Caki2 (cell line): ENCODE results near the gene KLF1. TPM values are rescaled to one million over a fixed set of nuclear protein-coding genes. Genes with fewer than 3 reads are reported as not detected.
"Not testable (repeated sequence)": the region's sequence is repeated elsewhere in the genome, so short reads cannot be mapped to it uniquely, and the experiment has no call there.

Experiments
- DNase-seq: peaks from one replicate; pipeline ENCODE4 v3.0.0-alpha.2; 2015; ENCODE audit warnings: low read depth
- in situ Hi-C: cut with HindIII; loops from 2 replicates; pipeline ENCODE4 v1.10.0; 2016; ENCODE audit warnings: low sequenced_read_pairs, low pct_unique_long_range_greater_than_20kb, mixed read lengths
- total RNA-seq: library from RNA; depleted of rRNA; stranded (reverse); fragments of >200 nt; shearing (Covaris generic); gene quantifications from 2 replicates; pipeline ENCODE4 v1.2.3, GENCODE V29; 2014; ENCODE audit warnings: low replicate concordance

KLF1 gene
- total RNA-seq, 1 experiment from 2014 or later: not detected

DNA sequence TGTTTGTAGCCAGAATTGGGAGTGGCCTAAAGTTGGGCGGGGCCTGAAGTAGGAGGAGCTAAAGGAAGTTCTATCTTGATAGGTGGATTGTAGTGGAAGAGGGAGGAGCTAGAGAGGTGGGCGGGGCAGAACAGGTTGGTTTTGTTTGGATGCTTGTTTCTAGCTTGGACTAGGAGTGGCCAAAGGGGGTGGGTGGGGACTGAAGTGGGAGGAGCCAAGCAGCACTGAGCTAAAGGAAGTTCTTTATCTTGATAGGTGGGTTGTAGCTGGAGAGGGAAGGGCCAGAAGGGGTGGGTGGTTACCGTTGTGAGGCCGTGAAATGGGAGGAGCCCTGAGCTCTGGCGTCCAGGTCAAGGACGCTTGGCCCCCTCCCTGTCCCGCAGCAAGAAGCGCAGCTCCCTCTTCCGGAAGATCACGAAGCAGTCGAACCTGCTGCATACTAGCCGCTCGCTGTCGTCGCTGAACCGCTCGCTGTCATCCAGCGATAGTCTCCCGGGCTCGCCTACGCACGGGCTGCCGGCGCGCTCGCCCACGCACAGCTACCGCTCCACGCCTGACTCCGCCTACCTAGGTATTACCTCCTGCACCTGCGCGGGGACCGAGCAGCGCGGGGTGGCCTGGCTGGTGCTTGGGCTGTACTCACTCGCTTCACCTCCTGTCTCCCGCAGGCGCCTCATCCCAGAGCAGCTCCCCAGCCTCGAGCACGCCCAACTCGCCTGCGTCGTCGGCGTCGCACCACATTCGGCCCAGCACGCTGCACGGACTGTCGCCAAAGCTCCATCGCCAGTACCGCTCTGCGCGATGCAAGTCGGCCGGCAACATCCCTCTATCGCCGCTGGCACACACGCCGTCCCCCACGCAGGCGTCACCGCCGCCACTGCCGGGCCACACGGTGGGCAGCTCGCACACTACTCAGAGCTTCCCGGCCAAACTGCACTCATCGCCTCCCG lies 13.8 kb downstream of the KLF1 start:
- DNase-seq: peak; percentile 62
- in situ Hi-C loops: no loop called here

DNA sequence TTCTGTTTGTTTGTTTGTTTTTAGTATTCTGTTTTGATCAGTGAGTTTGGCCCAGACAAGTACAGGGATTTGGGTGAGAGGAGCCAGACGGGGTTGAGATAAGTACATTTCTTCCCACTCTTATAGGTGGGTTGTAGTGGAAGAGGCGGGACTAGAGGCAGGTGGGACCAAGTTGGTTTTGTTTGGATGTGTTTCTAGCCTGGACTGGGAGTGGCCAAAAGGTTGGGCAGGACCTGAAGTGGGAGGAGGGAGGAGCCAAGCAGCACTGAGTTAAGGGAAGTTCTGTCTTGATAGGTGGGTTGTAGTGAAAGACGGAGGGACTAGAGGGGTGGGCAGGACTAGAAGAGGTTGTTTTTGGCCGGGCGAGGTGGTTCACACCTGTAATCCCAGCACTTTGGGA lies 14.7 kb downstream of the KLF1 start:
- no peak for DNase-seq
- in situ Hi-C loops: no loop called here

DNA sequence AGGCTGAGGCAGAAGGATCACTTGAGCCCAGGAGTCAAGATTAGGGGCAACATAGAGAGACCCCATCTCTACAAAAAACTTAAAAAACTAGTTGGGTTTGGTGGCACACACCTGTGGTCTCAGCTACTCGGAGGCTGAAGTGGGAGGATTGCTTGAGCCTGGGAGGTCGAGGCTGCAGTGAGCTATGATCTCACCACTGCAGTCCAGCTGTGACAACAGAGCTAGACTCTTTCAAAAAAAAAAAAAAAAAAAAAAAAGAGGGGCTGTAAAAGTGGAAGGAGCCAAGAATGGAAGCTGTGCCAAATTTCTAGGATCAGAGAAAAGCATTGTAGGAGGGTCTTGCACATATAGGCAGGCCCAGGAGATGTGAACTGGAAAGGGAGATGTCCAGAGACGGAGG lies 15.3 kb downstream of the KLF1 start:
- in situ Hi-C loops: no loop called here
- no peak for DNase-seq

DNA sequence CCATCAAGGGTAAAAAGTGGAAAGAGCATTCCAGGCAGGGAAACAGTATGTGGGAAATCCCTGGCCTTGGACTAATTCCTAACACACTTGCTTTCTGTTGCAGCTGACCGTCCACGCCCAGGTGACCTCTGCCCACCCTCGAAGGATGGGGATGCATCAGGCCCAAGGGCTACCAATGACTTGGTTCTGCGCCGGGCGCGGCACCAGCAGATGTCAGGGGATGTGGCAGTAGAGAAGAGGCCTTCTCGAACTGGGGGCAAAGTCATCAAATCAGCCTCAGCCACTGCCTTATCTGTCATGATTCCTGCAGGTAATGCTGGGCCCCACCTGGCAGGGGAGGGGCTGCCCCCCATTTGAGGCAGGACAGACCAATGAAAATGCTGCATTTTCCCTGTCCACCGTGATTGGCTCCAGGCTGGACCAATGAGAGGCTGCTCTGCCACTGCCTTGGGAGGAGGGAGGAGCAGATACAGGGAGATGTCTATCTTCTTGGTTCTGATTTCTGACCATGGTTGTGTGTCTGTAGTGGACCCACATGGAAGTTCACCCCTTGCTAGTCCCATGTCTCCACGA lies 18.4 kb downstream of the KLF1 start:
- in situ Hi-C loops: no loop called here
- DNase-seq: peak; percentile 53

DNA sequence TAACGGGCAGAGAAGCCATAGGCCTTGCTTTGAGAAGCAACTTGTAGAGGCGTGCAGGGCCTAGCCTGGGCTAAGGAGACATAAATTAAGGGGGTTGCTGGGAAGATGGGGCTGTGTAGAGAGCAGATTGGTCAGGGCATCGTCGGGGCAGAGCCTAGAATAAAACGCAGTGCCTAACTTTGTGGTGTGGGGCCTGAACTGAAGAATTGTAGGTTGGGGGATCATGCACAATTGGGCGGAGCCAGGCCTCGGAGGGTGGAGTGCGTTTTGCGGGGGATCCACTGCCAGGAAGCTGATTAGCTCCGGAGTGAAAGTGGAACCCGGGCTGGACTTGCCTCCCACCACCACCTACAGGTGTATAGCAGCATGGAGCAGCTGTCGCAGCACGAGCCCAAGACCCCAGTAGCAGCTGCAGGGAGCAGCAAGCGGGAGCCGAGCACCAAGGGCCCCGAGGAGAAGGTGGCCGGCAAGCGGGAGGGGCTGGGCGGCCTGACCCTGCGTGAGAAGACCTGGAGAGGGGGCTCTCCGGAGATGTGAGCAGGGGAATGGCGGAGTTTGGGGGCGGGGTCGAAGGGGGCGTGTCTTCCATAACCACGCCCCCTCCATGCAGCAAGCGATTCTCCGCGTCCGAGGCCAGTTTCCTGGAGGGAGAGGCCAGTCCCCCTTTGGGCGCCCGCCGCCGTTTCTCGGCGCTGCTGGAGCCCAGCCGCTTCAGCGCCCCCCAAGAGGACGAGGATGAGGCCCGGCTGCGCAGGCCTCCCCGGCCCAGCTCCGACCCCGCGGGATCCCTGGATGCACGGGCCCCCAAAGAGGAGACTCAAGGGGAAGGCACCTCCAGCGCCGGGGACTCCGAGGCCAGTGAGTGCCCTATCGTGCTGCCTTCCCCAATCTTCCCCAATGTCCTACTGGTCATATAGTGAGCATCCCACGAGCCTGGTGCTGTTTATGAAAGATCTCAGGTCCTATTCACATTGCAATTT lies 19.6 kb downstream of the KLF1 start:
- in situ Hi-C loops: no loop called here
- DNase-seq: peak; percentile 78

DNA sequence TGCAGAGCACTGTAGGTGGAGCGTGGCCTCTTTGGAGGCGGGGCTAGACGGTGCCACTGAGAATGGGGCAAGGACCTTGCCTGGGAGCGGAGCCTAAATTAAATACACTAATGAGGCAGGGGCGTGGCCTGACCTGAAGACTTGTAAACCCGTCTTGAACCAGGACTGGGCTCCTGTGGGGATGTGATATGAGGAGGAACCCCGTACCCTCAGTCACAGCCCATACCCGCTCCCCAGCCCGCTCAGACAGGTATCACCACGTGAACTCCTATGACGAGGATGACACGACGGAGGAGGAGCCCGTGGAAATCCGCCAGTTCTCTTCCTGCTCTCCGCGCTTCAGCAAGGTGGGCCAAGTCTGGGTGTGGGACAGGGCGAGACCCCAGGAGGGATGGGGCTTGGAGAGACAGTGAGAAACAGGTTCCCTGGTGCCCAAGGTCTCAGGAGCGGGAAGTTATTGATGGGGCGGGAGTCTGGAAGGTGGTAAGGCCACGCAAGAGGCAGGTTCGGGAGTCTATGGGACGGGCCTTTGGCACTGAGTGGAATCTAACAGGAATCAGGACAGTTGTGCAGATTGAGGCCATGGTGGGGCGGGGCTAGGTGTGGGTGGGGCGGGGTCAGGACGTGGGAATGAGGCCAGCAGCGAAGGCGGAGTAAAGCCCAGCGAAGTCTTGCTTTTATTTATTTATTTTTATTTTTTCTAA lies 20.4 kb downstream of the KLF1 start:
- in situ Hi-C loops: no loop called here
- no peak for DNase-seq

DNA sequence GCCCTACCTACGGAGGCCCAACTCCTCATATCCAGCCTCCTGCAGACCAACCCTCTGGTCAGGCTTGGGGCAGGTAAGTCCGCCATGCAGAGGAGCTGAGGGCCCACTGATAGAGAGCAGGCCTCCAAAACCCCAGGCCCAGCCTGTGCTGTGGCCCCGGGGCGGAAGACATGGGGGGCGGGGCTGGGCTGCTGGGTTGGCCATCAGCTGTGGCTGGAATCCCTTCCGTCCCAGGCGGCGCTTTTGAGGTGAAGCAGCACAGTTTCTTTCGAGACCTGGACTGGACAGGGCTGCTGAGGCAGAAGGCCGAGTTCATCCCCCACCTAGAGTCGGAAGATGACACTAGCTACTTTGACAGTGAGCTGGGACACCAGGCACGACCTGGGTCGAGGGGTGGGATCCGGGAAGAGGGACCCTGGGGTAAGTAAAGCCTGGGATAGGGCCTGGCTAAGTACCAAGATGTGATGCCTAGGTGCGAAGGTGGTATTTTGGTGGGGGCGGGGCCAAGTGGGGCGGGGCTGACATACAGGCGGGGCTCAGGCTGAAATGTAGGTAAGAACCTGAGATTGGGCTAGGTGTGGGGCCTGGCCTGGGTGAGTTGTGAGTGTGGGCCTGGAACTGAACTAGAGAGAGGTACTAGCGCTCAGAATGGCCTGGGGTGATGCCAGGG lies 21.1 kb downstream of the KLF1 start:
- DNase-seq: no peak
- in situ Hi-C loops: no loop called here

DNA sequence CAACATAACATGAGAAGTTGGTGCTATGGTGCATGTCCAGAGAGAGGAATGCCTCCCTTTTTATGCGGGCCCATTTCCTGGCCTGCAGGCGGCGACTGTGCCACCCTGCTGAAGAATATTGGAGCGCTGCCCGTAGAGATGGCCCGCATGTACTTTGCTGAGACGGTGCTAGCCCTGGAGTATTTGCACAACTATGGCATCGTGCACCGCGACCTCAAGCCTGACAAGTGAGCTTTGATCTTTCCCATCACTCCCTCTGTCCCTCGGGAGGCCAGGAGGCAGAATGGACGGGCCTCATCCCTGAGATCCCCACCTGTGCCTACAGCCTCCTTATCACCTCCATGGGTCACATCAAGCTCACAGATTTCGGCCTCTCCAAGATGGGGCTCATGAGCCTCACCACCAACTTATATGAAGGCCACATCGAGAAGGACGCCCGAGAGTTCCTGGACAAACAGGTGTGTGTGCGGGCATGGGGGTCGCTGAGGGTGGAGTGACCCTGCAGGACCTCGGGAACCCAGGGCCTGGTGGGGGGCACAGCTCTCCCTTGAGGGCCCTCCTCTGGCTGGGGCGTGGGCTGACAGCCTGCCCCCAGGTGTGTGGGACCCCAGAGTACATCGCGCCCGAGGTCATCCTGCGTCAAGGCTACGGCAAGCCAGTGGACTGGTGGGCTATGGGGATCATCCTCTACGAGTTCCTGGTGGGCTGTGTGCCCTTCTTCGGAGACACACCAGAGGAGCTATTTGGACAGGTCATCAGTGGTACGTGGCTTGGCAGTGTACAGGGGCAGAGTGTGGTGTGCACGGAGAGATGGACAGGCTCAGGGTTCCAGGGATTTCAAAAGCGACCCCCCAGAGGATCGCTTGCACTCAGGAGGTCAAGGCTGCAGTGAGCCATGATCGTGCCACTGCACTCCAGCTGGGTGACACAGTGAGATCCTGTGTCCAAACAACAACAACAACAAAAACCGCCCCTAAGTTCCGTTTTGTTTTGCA lies 22.0 kb downstream of the KLF1 start:
- no peak for DNase-seq
- in situ Hi-C loops: no loop called here

DNA sequence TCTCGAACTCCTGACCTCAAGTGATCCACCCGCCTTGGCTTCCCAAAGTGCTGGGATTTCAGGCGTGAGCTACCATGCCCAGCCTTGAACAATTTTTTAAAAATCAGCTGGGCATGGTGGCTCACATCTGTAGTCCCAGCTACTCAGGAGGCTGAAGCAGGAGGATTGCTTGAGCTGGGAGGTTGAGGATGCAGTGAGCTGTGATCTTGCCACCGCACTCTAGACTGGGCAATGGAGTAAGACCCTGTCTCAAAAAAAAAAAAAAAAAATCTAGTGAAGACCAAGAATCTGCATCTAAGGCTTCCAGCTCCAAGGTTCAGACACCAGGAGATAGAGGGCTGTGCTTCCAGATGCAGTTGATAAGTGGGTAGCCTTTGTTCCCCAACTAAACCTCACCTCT lies 22.9 kb downstream of the KLF1 start:
- DNase-seq: no peak
- in situ Hi-C loops: no loop called here

DNA sequence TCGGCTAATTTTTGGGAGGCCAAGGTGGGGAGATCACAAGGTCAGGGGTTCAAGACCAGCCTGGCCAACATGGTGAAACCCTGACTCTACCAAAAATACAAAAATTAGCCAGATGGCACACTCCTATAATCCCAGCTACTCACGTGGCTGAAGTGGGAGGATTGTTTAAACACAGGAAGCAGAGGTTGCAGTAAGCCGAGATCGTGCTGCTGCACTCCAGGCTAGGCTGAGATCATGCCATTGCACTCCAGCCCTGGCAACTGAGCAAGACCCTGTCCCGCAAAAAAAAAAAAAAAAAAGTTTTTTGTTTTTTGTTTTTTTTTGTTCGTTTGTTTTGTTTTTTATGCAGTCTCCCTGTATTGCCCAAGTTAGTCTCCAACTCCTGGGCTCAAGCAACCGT lies 27.5 kb downstream of the KLF1 start:
- in situ Hi-C loops: no loop called here
- no peak for DNase-seq

DNA sequence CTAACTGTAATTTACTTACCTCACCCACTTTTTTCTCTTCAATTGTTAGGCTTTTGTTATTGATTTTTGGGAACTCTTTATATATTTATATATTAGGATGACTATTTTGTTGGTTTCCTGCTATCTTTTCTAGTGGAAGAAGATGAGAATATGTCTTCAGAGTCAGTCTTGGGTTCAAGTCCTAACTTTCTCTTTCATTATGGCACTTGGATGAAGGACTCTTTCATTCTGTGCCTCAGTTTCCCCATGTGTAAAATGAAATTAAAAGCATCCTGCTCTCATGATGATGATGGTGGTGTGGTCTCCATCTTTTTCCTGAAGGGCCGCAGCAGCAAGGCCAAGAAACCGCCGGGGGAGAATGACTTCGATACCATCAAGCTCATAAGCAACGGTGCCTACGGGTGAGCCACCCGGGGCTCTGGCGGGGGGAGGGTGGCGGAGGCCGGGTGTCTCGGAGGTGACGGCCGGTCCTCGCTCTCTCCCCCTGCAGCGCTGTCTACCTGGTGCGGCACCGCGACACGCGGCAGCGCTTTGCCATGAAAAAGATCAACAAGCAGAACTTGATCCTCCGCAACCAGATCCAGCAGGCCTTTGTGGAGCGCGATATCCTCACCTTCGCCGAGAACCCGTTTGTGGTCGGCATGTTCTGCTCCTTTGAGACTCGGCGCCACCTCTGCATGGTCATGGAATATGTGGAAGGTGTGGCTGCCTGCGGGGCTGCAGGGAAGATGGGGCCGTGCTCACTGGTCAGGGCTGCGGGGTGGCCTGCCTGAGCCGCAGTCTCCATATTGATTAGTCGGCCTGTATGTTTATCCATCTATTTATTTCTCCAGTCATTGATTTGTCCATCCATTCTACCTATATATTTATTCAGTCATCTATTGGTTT lies 28.7 kb downstream of the KLF1 start:
- DNase-seq: no peak
- in situ Hi-C loops: no loop called here

DNA sequence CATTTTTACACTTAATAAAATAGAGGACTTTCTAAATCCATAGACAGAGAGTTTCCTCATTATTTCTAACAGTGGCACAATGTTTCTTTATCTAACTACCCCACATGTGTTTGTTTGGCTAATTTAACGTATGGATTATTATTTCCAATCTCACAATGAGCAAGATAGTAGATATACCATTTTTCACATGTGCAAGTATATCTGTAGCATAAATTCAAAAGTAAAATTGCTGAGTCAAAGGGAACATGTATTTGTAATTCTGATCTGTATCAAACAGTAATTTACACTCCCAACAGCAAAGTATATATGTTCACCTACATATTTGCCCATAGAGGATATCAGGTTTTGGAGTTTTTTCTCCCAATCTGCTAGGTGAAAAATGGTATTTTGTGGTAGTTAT lies 30.3 kb downstream of the KLF1 start:
- in situ Hi-C loops: no loop called here
- DNase-seq: no peak

DNA sequence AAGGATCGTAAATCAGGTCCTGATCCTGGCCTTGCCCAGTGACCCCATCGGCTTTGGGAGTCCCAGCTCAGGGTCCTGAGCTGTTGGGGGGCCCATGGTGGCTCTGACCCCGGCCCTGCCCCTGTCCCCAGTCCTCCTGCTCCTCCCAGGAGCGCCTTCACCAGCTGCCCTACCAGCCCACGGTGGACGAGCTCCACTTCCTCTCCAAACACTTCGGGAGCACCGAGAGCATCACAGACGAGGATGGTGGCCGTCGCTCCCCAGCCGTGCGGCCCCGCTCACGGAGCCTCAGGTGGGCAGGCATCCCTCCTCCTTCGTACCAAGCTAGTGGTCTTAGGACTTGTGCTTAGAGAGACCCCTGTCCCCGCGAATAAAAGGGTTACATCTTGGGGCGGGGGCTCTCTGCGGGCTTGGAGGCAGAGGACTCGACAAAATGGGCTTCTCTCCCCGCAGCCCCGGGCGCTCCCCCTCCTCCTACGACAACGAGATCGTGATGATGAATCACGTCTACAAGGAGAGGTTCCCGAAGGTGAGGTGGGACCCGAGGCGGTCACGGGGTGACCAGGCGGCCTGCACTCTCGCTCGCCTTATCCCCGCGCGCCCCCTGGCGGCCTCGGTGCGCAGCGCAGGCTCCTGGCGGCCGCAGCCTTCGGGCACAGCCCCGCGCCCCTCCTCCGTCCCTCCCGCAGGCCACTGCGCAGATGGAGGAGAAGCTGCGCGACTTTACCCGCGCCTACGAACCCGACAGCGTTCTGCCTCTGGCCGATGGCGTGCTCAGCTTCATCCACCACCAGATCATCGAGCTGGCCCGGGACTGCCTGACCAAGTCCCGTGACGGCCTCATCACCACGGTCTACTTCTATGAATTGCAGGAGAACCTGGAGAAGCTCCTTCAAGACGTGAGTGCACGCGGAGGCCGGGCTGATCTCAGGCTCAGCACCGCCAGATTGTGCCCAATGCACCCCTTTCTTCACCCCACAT lies 39.6 kb downstream of the KLF1 start:
- DNase-seq: peak; percentile 91
- in situ Hi-C loops: no loop called here

DNA sequence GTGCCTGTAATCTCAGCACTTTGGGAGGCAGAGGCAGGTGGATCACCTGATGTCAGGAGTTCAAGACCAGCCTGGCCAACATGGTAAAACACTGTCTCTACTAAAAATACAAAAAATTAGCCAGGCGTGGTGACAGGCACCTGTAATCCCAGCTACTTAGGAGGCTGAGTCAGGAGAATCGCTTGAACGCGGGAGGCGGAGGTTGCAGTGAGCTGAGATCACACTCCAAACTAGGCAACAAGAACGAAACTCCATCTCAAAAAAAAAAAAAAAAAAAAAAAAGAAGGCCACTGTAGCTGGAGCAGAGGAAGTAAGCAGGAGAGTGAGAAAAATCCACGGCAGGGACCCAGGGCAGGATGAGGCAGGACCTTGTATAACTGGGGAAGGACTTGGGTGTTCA lies 40.4 kb downstream of the KLF1 start:
- DNase-seq, in situ Hi-C loops: not testable (repeated sequence)
